CD14-positive monocyte (primary cell): Measurements from ENCODE around the gene SLC66A2. TPM values are rescaled to one million over a fixed set of nuclear protein-coding genes. Genes with fewer than 3 reads are reported as not detected.

ENCODE experiments used
- DNase-seq, 3 donors: peaks; one replicate each; pipeline ENCODE4 v3.0.0-alpha.2; 2011 to 2022
- H2AFZ ChIP-seq: 2 replicates; pipeline ENCODE4 v1.6.0; 2012; ENCODE audit warnings: mild to moderate bottlenecking, low read depth, low read length, inconsistent platforms; ENCODE audit not compliant: insufficient read depth, poor library complexity, severe bottlenecking
- H3K27ac ChIP-seq, 2 donors: 1 replicate in 1 of 2; 2 replicates in 1 of 2; pipeline ENCODE4 v1.5.1; 2012 to 2013; ENCODE audit warnings: low read length in 2 of 2, control low read depth in 1 of 2, inconsistent platforms in 1 of 2, low read depth in 1 of 2, mild to moderate bottlenecking in 1 of 2
- H3K27me3 ChIP-seq, 2 donors: one replicate each; pipeline versions ENCODE4 v1.6.0 to v1.6.1; 2011 to 2013; ENCODE audit warnings: low read length in 2 of 2; ENCODE audit not compliant: control insufficient read depth in 2 of 2, insufficient read depth in 2 of 2
- H3K36me3 ChIP-seq, 2 donors: replicated peaks in 1 of 2; 1 replicate in 1 of 2; 2 replicates in 1 of 2; pipeline versions ENCODE4 v1.5.1 to v1.6.1; 2012 to 2013; ENCODE audit warnings: low read length in 2 of 2, control low read depth in 1 of 2, inconsistent platforms in 1 of 2, mild to moderate bottlenecking in 1 of 2; ENCODE audit not compliant: insufficient read depth in 2 of 2, control insufficient read depth in 1 of 2
- H3K4me1 ChIP-seq, 2 donors: 1 replicate in 1 of 2; 2 replicates in 1 of 2; pipeline versions ENCODE4 v1.5.1 to v1.6.1; 2012 to 2013; ENCODE audit warnings: low read length in 2 of 2, control low read depth in 1 of 2, inconsistent platforms in 1 of 2, mild to moderate bottlenecking in 1 of 2, moderate library complexity in 1 of 2; ENCODE audit not compliant: insufficient read depth in 2 of 2, control insufficient read depth in 1 of 2
- H3K4me2 ChIP-seq: replicated peaks from 2 replicates; pipeline ENCODE3; 2012; ENCODE audit warnings: low read length, moderate library complexity, mild to moderate bottlenecking; ENCODE audit not compliant: poor library complexity, severe bottlenecking; ENCODE audit errors: extremely low read depth
- H3K4me3 ChIP-seq, 3 experiments: fragments of 200-600 bp in 1 of 3; sonication (generic) in 1 of 3; replicated peaks in 1 of 3; 1 replicate in 2 of 3; 2 replicates in 1 of 3; pipeline ENCODE4 v1.5.1; 2011 to 2013; ENCODE audit warnings: low read length in 3 of 3, mild to moderate bottlenecking in 3 of 3, control low read depth in 2 of 3, low read depth in 2 of 3, inconsistent platforms in 1 of 3, moderate library complexity in 1 of 3
- H3K79me2 ChIP-seq: 2 replicates; pipeline ENCODE4 v1.6.0; 2012; ENCODE audit warnings: mild to moderate bottlenecking, control low read depth, inconsistent platforms, low read length, moderate library complexity; ENCODE audit not compliant: insufficient read depth
- H3K9ac ChIP-seq: 2 replicates; pipeline ENCODE4 v1.6.0; 2017; ENCODE audit warnings: low read length, mild to moderate bottlenecking; ENCODE audit not compliant: insufficient read depth, poor library complexity, severe bottlenecking
- H3K9me3 ChIP-seq, 2 donors: replicated peaks in 1 of 2; 1 replicate in 1 of 2; 2 replicates in 1 of 2; pipeline versions ENCODE4 v1.5.1 to v1.6.1; 2012 to 2013; ENCODE audit warnings: low read length in 2 of 2, control low read depth in 1 of 2; ENCODE audit not compliant: control insufficient read depth in 1 of 2, insufficient read depth in 1 of 2
- H4K20me1 ChIP-seq: 2 replicates; pipeline ENCODE4 v1.6.0; 2012; ENCODE audit warnings: mild to moderate bottlenecking, low read length, control low read depth, moderate library complexity; ENCODE audit not compliant: insufficient read depth
- H3K27ac Mint-ChIP-seq, 7 donors: one replicate each; pipeline ENCODE4 v1.8.0; 2020; ENCODE audit warnings: mild to moderate bottlenecking in 7 of 7, mixed read lengths in 7 of 7, moderate library complexity in 6 of 7, inconsistent platforms in 2 of 7
- H3K27me3 Mint-ChIP-seq, 3 donors: one replicate each; pipeline ENCODE4 v1.8.0; 2021 to 2022; ENCODE audit warnings: low read depth in 3 of 3, mild to moderate bottlenecking in 3 of 3, mixed read lengths in 3 of 3, moderate library complexity in 3 of 3, inconsistent platforms in 1 of 3
- H3K36me3 Mint-ChIP-seq, 2 donors: one replicate each; pipeline ENCODE4 v1.8.0; 2020; ENCODE audit warnings: mixed read lengths in 2 of 2, inconsistent platforms in 1 of 2, mild to moderate bottlenecking in 1 of 2
- H3K4me1 Mint-ChIP-seq: one replicate; pipeline ENCODE4 v1.8.0; 2020; ENCODE audit warnings: mild to moderate bottlenecking, mixed read lengths
- H3K4me3 Mint-ChIP-seq, 2 donors: one replicate each; pipeline ENCODE4 v1.8.0; 2020; ENCODE audit warnings: mild to moderate bottlenecking in 2 of 2, mixed read lengths in 2 of 2, moderate library complexity in 1 of 2
- H3K9me3 Mint-ChIP-seq, 7 donors: one replicate each; pipeline ENCODE4 v1.8.0; 2020 to 2022; ENCODE audit warnings: mixed read lengths in 7 of 7, mild to moderate bottlenecking in 6 of 7, moderate library complexity in 6 of 7, inconsistent platforms in 2 of 7
- WGBS: methylation state at CpG from one replicate; pipeline ENCODE4 v1.1.5; 2013; ENCODE audit warnings: missing lambda C conversion rate; ENCODE audit not compliant: insufficient coverage; 5-methylcytosine and 5-hydroxymethylcytosine counted together
- intact Hi-C, 2 donors: fragments of 100-400 bp; cut with micrococcal nuclease; formaldehyde crosslinking; loops; one replicate each; pipeline versions ENCODE4 v1.15.0 to v1.15.1; 2023
- polyA plus RNA-seq, 3 donors: library from polyadenylated mRNA; depleted of rRNA in 1 of 3; unstranded in 2 of 3; stranded (reverse) in 1 of 3; fragments of 300-500 nt in 2 of 3; fragments of >200 nt in 1 of 3; fragmentation: Illumina TruSeq in 2 of 3; gene quantifications; 1 replicate in 2 of 3; 2 replicates in 1 of 3; pipeline ENCODE4 v1.2.3, GENCODE V29; 2012 to 2021
- TF ChIP-seq, protein P1 (sequence below): fragments of 200-600 bp; IDR thresholded peaks from one replicate; pipeline ENCODE4 v1.8.0; 2022; ENCODE audit warnings: antibody characterized with exemption, mild to moderate bottlenecking

SLC66A2 gene
- polyA plus RNA-seq, 3 donors, result 26.8 to 42.6 (median 33.8) TPM

DNA sequence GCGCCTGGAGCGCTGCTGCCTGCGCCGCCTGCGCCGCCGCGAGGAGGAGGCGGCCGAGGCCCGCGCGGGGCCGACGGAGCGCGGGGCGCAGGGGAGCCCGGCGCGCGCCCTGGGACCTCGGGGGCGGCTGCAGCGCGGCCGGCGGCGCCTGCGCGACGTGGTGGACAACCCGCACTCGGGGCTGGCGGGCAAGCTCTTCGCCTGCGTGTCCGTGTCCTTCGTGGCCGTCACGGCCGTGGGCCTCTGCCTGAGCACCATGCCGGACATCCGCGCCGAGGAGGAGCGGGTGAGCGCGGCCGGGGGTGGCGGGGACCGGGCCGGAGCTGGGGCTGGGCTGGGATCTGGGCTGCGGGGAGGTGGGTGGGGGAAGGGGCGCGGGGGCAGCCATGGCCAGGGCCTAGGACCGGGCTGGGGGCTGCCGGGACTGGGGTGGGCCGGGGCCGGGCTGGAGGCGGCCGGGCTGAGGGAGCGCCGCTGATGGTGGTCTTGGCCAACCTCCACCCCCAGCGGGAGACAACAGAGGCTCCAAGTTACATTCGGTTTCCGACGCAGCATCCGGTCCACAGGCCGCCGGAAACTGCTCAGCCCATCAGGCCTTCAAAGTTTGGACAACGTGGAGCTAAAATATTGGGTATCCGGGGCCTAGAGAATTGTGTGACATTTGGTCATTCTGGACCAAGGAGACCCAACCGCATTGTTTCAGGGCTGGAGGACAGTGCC lies 87.3 kb downstream of the SLC66A2 start:
- H3K4me2 ChIP-seq, result no peak overlapping the region
- no peaks in the 10 kb centered on the region for H3K27me3 ChIP-seq
- no peak for DNase-seq

DNA sequence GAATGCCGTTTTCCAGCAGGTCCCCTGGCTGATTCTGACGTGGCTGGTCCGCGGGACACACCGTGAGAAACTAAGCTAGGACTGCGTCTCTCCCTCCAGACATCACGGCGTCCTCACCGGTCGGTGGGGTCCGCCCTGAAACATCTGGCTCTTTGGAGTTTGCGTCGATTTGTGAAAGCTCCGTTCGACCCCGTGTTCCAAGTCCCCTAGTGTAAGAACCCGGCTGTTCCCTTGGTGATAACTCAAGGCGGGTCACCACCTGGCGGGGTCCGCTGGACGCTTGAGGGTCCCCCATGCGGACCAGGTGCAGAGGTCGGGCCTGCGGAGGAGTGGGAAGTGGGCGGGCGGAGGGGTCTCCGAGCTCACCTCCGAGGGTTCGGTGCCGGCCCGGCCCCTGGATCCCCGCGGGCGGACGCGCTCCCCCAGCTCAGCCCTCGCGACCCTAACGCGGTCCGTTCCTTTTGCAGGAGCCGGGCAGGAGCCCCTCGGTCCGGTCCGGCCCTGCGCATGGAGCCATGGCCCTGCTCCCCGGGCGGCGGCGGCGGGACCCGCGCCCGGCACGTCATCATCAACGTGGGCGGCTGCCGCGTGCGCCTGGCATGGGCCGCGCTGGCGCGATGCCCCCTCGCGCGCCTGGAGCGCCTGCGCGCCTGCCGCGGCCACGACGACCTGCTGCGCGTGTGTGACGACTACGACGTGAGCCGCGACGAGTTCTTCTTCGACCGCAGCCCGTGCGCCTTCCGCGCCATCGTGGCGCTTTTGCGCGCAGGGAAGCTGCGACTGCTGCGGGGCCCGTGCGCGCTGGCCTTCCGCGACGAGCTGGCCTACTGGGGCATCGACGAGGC lies 88.1 kb downstream of the SLC66A2 start:
- no peak for DNase-seq
- no peaks in the 10 kb centered on the region for H3K36me3 Mint-ChIP-seq
- peaks cover 18 to 31% (median 28%) of the 10 kb centered on the region in 7 donors for H3K9me3 Mint-ChIP-seq
- Histone ChIP-seq H3K36me3 (no peaks in the 10 kb centered on the region), H3K4me1 (no peaks in the 10 kb centered on the region), H3K27me3 (no peaks in the 10 kb centered on the region), H3K4me3 (no peak overlapping the region), H3K9me3 (peaks cover 15 to 29% of the 10 kb centered on the region in 2 donors), H3K27ac (no peak overlapping the region), H4K20me1 (no peaks in the 10 kb centered on the region), H3K79me2 (no peaks in the 10 kb centered on the region), H3K9ac (no peak overlapping the region), H2AFZ (no peak overlapping the region), H3K4me2 (no peak overlapping the region)
- no peak overlapping the region for H3K27ac Mint-ChIP-seq
- TF ChIP-seq, protein P1, sequence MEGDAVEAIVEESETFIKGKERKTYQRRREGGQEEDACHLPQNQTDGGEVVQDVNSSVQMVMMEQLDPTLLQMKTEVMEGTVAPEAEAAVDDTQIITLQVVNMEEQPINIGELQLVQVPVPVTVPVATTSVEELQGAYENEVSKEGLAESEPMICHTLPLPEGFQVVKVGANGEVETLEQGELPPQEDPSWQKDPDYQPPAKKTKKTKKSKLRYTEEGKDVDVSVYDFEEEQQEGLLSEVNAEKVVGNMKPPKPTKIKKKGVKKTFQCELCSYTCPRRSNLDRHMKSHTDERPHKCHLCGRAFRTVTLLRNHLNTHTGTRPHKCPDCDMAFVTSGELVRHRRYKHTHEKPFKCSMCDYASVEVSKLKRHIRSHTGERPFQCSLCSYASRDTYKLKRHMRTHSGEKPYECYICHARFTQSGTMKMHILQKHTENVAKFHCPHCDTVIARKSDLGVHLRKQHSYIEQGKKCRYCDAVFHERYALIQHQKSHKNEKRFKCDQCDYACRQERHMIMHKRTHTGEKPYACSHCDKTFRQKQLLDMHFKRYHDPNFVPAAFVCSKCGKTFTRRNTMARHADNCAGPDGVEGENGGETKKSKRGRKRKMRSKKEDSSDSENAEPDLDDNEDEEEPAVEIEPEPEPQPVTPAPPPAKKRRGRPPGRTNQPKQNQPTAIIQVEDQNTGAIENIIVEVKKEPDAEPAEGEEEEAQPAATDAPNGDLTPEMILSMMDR, result no peak
- H3K27me3 Mint-ChIP-seq, result no peaks in the 10 kb centered on the region
- intact Hi-C loops, result no loop called here
- WGBS, result 77% methylated on average over 102 of the region's 102 CpGs
- H3K4me3 Mint-ChIP-seq, result no peak overlapping the region
- no peaks in the 10 kb centered on the region for H3K4me1 Mint-ChIP-seq

More for the DNA sequence above, 87.3 kb downstream of the SLC66A2 start:
- TF ChIP-seq, protein P1, result no peak
- Mint-ChIP-seq H3K9me3 (peaks cover 18 to 37% (median 34%) of the 10 kb centered on the region in 7 donors), H3K36me3 (no peaks in the 10 kb centered on the region), H3K27me3 (no peaks in the 10 kb centered on the region), H3K4me3 (no peak overlapping the region), H3K4me1 (no peaks in the 10 kb centered on the region), H3K27ac (no peak overlapping the region)
- no peak overlapping the region for H3K27ac ChIP-seq
- no peaks in the 10 kb centered on the region for H3K4me1 ChIP-seq
- no peak overlapping the region for H2AFZ ChIP-seq
- H4K20me1 ChIP-seq, result no peaks in the 10 kb centered on the region
- intact Hi-C loops, result no loop called here
- H3K4me3 ChIP-seq, result no peak overlapping the region
- no peak overlapping the region for H3K9ac ChIP-seq
- H3K36me3 ChIP-seq, result no peaks in the 10 kb centered on the region
- H3K9me3 ChIP-seq, result peaks cover 15 to 37% of the 10 kb centered on the region in 2 donors
- H3K79me2 ChIP-seq, result no peaks in the 10 kb centered on the region
- 84% methylated on average over 66 of the region's 74 CpGs for WGBS
